GM21526 (cell line): ENCODE measurements around the gene NDUFV1.
"Not testable (repeated sequence)": the region's sequence is repeated elsewhere in the genome, so short reads cannot be mapped to it uniquely, and the experiment has no call there.

Source experiments
- ATAC-seq: cut with Tn5 transposase; IDR thresholded peaks from one replicate; pipeline ENCODE4 v1.9.1; 2021; ENCODE audit warnings: moderate library complexity; ENCODE audit not compliant: unreplicated experiment, low FRiP score

The NDUFV1 gene

DNA sequence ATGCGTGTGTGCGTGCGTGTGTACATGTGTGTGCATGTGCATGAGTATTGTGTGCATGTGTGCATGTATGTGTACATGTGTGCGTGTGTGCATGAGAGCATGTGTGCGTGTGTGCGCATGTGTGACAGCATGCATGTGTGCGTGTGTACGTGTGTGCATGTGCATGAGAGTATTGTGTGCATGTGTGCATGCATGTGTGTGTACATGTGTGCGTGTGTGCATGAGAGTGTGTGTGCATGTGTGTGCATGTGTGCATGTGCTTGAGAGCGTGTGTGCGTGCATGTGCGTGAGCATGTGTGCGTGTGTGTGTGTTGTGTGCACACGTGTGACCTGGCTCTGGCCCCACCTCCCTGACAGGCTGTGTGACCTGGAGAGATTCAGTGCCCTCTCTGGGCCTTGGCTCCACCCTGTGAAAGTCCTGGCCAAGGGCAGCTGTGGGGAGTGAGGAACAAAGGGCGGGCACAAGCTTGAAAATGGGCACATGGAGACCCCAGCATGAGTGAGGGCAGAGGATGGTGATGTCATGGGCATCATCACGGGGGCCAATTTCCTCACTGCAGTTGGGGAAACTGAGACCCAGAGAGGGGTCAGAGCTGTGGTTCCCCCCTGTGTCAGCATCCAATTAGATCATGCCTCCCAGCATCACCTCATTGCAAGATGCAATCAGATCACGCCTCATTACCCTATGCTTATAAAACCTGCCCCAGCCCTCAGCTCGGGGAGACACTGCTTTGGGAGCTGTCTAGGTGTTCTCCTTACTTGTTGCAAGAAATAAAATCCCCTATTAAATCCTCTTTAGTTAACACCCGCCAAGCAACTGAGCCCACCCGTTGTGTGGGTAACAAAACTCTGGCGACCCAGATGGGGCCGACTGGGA lies 43.1 kb downstream of the NDUFV1 start:
- no peak for ATAC-seq

DNA sequence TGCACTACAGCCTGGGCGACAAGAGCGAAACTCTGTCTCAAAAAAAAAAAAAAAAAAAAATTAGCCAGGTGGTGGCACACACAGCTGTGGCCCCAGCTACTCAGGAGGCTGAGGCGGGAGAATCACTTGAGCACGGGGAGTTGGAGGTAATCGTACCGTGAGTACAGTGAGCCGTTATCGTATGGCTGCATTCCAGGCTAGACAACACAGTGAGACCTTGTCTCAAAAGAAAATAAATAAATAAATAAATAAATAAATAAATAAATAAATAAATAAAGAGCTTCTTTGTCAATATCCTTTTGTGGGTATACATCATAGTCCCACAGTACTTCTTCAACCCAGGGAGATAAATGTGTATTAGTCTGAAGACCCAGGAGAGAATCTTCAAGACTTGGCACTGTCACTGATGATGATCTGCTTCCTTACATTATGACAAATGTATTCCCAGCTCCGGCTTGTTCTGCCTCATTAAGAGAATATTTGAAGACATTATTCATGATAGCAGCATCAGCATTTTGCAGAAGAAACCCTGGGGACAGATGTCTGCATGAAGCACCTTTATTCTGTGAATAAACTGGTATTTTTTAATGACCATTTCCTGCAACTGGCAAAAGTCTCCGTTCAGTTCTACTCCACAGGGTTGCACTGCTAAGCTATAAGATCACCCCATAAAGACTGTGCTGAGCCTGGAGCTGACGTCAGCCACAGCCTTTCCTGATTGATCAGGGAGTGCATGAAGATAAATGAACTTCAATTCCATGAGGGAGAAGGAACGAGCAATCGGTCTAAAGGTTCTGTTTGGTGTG lies 45.4 kb downstream of the NDUFV1 start:
- ATAC-seq, result no peak

DNA sequence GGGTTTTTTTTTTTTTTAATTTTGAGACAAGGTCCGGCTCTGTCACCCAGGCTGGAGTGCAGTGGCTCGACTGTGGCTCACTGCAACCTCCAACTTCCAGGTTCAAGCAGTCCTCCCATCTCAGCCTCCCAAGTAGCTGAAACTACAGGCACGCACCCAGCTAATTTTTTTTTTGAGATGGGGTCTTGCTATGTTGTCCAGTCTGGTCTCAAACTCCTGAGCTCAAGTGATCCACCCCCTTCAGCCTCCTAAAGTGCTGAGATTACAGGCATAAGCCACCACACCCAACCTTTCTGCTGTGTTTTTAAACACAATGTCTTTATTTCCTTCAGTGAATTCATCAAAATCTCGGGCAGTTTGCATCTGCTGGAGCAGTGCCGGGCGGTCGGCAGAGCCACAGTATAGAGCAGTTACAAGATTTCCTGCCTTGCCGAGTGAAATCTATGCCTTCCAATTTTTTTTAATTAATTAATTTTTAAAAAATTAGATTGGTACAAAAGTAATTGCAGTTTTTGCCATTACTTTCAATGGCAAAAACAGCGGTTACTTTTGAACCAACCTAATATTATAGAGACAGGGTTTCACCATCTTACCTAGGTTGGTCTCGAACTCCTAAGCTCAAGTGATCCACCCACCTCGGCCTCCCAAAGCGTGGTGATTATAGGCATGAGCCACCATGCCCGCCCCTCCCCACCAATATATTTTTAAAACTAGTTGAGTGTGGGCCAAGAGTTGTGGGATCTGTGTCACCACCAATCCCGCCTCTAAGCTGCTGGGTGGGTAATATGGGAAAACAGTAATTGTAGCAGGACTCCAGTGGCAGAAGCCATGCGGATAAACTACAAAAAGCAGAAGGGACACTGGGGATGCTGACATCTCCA lies 46.5 kb downstream of the NDUFV1 start:
- no peak for ATAC-seq

DNA sequence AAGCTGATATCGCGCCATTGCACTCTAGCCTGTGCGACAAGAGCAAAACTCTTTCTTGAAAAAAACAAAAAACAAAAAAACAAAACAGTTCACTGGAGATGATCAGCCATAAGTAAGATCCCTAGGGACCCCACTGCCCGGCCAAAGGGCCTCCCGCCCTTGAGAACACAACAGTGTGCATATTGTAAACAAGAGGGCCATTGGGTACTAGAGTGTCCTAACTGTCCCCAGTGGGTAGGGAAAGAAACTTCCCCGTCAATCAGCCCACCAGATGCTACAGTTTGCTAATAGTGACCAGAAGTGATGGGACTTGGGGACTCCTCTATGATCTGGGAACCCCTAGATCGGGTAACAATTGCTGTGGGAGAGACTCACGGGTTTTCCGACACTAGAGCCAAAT lies 47.5 kb downstream of the NDUFV1 start:
- ATAC-seq, result no peak

DNA sequence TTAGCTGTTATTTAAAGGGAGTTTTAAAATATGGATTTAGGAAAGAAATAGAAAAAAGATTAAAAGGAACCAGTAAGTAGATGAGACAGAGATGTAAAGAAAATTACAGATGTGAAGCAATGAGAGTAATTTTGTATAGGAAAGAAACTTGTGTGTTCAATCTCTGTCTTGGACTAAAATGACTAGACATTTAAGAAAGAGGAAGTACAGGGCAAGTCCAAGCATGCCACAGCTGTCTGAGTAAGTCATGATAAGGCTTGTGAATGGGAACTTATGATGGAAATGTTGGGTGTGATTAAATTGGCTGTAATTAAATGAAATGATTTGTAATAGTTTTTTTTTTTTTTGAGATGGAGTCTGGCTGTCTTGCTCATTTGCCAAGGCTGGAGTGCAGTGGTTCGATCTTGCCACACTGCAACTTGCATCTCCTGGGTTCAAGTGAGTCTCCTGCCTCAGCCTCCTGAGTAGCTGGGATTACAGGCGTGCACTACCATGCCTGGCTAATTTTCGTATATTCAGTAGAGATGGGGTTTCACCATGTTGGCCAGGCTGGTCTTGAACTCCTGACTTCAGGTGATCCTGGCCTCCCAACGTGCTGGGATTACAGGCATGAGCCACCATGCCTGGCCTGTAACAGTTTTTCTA lies 49.7 kb downstream of the NDUFV1 start:
- ATAC-seq, result no peak

DNA sequence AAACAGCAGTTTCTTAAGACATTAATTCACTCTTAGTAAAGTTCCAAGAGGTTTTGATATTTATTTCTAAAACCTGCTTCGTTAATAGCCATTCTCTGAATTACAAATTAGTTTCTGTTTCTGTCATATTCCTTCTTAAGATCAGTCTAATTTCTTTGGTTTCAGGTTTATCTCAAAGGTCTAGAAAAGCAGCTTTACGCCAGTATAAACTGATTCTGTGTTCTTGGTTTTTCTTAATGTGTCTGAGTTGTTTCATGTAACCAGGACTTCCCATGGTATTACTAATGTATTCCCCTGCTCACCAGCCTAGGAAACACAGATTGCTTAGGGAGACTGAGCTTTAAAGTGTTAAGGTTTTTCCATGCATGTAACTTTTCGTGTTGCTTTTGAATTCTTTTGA lies 50.6 kb downstream of the NDUFV1 start:
- no peak for ATAC-seq

DNA sequence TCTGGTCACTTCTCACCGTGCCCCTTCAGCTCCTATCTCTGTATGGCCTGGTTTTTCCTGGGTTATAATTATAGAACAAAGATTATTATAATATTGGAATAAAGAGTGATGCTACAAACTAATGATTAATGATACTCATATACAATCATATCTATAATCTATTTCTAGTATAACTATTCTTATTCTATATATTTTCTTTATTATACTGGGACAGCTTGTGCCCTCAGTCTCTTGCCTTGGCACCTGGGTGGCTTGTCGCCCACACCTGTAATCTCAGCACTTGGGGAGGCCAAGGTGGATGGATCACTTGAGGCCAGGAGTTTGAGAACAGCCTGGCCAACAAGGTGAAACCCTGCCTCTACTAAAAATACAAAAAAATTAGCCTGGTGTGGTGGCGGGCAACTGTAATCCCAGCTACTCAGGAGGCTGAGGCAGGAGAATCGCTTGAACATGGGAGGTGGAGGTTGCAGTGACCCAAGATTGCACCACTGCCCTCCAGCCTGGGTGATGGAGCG lies 53.0 kb downstream of the NDUFV1 start:
- ATAC-seq, result not testable (repeated sequence)

DNA sequence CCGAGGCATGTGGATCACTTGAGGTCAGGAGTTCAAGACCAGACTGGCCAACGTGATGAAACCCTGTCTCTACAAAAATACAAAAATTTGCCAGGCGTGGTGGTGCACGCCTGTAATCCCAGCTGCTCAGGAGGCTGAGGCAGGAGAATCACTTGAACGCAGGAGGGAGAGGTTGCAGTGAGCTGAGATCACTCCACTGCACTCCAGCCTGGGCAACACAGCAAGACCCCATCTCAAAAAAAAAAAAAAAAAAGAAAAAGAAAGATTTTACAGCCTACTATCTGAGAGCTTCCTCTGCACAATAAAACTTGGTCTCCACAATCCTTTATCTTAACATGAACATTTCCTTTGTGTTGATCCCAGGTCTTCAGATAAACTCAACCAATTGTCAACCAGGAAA lies 54.0 kb downstream of the NDUFV1 start:
- ATAC-seq, result not testable (repeated sequence)
